Measurements from ENCODE around the gene PLCD3. TPM values are rescaled to one million over a fixed set of nuclear protein-coding genes. Genes with fewer than 3 reads are reported as not detected.

PLCD3 gene
- total and polyA plus RNA-seq, 10 of the 15 experiments (the other 5 are each of a cell fraction or from before 2014, with no cell fraction given), result 0.02 to 1.6 (median 0.44) TPM

GRCh38 chr17:45147581-45148182 lies 15.4 kb upstream of the PLCD3 start (continued):
- TF ChIP-seq E2F8 (IDR thresholded peaks at IDR 0.05; ENCODE audit: low read depth, partially characterized antibody), result peak; percentile 90
- TF ChIP-seq E2F4 (IDR thresholded peaks at IDR 0.05; ENCODE audit: low read depth, low read length), result no peak
- peak; percentile 80; the same call in 1 of the 2 replicates for TF ChIP-seq TARDBP (IDR thresholded peaks at IDR 0.05; ENCODE audit: borderline replicate concordance)
- peak; percentile 86 for TF ChIP-seq PKNOX1 (IDR thresholded peaks at IDR 0.05)
- TF ChIP-seq STAT1 (conservative IDR thresholded peaks at IDR 0.05), result peak; percentile 93
- TF ChIP-seq LARP7 (IDR thresholded peaks at IDR 0.05), result 0 out of 2 replicates have a peak, but pooled peaks have one; percentile 42
- no peak for TF ChIP-seq CBFB (IDR thresholded peaks at IDR 0.05; ENCODE audit: low read depth)
- TF ChIP-seq ATF7 (IDR thresholded peaks at IDR 0.05; ENCODE audit: low read depth), result peak; percentile 100
- no peak for TF ChIP-seq SMC3 (IDR thresholded peaks at IDR 0.05; ENCODE audit: borderline replicate concordance, low read length)
- no peak for TF ChIP-seq MYB (IDR thresholded peaks at IDR 0.05; ENCODE audit: borderline replicate concordance, low read depth, low read length)
- TF ChIP-seq CREB1 (IDR thresholded peaks at IDR 0.05; ENCODE audit: low read depth), result peak; percentile 79
- TF ChIP-seq NFXL1 (IDR thresholded peaks at IDR 0.05; ENCODE audit: borderline replicate concordance), result no peak
- TF ChIP-seq SREBF2 (IDR thresholded peaks at IDR 0.05; ENCODE audit: low read length), result no peak
- peak; percentile 77; the same call in 1 of the 2 replicates for TF ChIP-seq RBBP5 (conservative IDR thresholded peaks at IDR 0.05)
- TF ChIP-seq CBX5 (IDR thresholded peaks at IDR 0.05; ENCODE audit: low read depth), result peak; percentile 74; the same call in 1 of the 2 replicates
- TF ChIP-seq POLR2AphosphoS2 (IDR thresholded peaks at IDR 0.05; ENCODE audit: low read depth, low read length), result peak; percentile 12; the same call in 1 of the 2 replicates
- TF ChIP-seq MEF2B (IDR thresholded peaks at IDR 0.05; ENCODE audit: partially characterized antibody, poor library complexity, severe bottlenecking), result peak; percentile 52
- TF ChIP-seq ZBTB4 (CRISPR knock-in tag; IDR thresholded peaks at IDR 0.05), result peak; percentile 67; the same call in 1 of the 2 replicates
- no peak for TF ChIP-seq TCF3 (IDR thresholded peaks at IDR 0.05; ENCODE audit: borderline replicate concordance, insufficient read depth, low read depth, low read length)
- peak; percentile 96 for TF ChIP-seq JUND (IDR thresholded peaks at IDR 0.05; ENCODE audit: low read depth, low read length)
- no peak for TF ChIP-seq IRF3 (IDR thresholded peaks at IDR 0.05)
- TF ChIP-seq EED (IDR thresholded peaks at IDR 0.05; ENCODE audit: low read depth), result no peak
